Left ventricle myocardium superior (tissue), 1 donor: ENCODE results near the gene USP10. TPM values are rescaled to one million over a fixed set of nuclear protein-coding genes. Genes with fewer than 3 reads are reported as not detected.

Source experiments
- ATAC-seq: fragments of 200-7000 bp; cut with Tn5 transposase; one replicate; pipeline ENCODE4 v1.9.1; 2020; ENCODE audit warnings: mild to moderate bottlenecking, moderate library complexity
- DNase-seq: peaks from one replicate; pipeline ENCODE4 v3.0.0-alpha.2; 2020
- intact Hi-C: fragments of 100-400 bp; cut with micrococcal nuclease; formaldehyde crosslinking; loops from one replicate; pipeline ENCODE4 v1.11.0; 2022
- total RNA-seq: library from RNA; stranded (reverse); fragmentation: NEBNext Ultra II Directional; extraction: Animal tissue kit (Norgen Biotek cat#: 25700); gene quantifications from one replicate; pipeline ENCODE4 v1.2.1, GENCODE V29; 2021
- donor health status: DM: no; HTN: yes; CAD: no; lungs with severe emphysema.

Gene USP10
- total RNA-seq, 1 donor from 2014 or later: 74.5 TPM

DNA sequence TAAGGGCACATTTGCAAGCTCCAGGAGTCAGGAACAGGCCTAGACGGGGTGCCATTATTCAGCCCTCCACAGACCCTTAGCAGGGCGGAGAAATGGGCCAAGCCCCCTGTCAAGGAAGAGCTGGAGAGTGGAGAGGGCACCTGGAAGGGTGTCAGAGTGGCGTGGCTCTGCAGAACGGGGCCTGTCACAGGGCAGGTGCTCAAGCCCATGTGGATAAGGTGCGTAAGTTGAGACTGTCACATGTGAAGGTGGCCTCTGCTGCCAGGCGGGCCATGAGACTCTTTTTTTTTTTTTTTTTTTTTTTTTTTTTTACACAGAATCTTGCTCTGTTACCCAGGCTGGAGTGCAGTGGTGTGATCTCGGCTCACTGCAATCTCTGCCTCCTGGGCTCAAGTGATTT lies 108.0 kb downstream of the USP10 start:
- DNase-seq (no peak), ATAC-seq (no peak)
- intact Hi-C loops: no loop called here

DNA sequence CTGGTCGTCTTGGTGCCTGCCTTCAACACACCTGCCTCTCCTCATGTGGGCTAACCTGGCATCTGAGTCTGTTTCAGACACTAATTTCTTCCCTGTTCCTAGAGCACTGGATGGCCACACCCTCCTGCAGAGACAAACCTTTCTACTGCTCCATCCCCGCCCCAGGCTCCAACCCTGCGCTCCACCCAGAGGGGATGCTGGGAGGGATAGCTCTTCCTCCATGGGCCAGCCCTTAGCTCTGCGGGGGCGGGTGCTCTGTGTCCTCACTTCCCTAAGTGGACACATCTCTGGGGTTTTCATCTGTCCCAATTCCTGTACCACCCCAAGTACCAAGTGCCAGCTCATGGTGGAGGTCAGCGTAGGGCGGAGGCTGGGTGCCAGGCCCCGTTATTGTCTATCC lies 109.0 kb downstream of the USP10 start:
- no peak for ATAC-seq
- no peak for DNase-seq
- intact Hi-C loops: no loop called here

DNA sequence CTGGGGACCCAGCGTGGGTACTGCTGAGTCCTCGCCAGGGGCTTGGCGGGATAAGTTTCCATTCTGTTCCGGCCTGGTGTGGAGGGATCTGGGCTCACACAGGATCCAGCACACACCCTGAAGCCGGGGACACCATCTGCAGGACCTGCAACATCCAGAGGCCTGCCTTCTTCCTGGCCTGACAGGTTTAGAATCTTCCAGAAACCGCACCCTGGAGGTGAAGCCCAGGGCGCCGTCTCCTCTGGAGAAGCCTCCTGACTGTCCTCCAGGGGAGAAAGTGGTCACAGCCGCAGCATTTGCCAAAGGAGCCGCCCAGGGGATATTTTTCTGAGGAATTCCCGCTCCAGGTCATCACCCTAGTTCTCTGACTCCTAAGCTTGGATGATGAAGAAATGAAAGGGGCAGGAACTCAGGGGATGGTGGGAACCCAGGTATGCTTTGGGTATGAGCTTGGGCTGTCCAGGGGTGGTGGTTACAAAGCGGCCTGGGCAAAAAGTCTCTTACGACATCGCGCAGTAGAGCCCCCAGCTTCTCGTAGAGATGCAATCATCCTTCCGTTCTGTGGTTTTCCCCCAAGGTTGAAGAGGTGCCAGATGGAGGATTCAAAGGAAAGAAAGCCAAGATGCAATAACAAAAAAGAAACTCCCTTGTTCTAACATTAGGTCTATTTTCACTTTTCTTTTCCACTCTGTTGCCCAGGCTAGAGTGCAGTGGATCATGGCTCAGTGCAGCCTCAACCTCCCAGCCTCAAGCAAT lies 110.9 kb downstream of the USP10 start:
- DNase-seq (no peak), ATAC-seq (peak; percentile 9)
- intact Hi-C loops: no loop called here

DNA sequence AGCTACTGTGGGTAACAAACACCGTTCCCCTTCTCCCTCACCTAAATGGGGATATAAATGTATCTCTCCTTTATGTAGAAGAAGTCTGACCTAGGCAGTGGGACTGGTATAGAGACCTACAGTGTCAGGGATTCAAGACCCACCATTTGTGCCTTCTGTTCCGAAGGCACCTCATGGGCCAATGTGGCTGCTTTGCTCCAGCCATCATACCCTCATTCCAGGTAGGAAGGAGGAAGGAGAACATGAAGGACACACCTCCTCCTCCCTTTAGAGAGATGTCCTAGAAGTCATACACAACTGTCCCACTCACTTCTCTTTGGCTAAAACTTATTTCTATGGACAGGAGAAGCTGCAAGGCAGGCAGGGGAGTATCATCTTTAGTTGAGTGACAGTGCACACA lies 111.7 kb downstream of the USP10 start:
- ATAC-seq (no peak), DNase-seq (no peak)
- intact Hi-C loops: no loop called here

DNA sequence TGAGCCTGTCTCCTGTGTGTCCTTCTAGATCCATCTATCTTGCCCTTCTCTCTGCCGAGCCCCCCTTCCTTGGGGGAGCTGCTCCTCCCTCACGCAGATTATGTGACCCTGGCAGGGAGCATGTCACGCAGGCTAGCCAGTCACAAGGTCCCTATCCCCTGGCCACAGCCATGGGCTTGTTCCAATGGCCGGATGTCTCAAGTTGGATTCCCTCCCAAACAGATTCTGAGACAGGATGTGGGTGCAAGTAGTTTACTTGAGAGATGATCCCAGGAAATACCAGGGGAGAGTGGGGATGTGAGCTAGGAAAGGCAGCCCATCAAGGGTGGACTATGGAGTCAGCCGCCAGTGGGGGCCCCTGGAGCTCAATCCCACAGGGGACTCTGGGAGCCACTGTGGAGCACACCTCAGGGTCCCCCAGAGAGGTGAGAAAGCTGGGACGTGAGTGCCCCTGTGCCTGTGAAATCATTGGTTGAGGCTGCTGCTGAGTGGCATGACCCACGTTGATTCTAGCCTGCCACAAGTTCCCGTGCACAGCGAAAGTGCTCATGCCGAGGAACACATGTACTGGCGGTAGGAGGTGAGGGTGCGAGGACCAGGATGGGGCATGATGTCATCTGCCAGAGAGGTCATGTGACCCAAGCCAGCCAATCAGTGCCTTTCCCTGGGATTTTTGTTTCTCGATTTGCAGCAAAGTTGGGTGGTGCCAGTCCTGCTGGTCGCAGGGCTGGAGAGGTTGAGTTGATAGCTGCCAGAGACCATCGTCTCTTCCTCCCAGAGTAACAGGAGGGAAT lies 113.5 kb downstream of the USP10 start:
- intact Hi-C loops: no loop called here

DNA sequence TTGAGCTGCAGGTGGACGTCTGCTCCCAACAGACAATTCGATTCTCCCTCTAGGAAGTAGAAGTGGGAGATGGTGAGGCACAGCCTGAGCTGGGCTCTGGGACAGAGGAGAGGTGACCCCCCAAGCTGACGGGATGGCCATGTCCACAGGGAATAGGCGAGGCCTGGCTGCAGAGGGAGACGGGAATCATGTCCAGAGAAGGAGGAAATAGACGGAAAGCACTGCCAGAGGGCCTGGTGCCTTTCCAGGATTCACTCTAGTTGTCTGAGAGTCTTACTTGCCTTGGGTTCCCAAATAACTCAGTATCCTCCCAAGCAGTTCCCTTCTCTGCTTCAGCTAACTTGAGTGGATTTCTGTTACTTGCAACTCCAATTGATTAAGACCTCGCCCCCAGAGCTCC lies 115.7 kb downstream of the USP10 start:
- intact Hi-C loops: no loop called here
- ATAC-seq: no peak
- DNase-seq: peak; percentile 58

More for the DNA sequence above, 113.5 kb downstream of the USP10 start:
- DNase-seq: no peak
- ATAC-seq: no peak

DNA sequence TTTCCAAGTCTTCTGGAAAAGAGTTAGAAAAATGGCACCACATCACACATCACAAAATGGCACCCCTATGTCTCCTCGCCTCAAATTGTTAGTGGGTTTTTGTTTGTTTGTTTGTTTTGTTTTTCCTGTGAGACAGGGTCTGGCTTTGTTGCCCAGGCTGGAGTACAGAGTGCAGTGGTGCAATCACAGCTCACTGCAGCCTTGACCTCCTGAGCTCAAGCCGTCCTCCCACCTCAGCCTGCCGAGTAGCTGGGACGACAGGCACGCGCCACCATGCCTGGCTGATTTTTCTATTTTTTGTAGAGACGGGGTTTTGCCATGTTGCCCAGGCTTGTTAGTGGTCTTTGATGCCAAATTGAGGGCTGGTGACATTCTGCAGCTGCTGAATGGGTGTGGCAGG lies 116.2 kb downstream of the USP10 start:
- ATAC-seq (no peak), DNase-seq (no peak)
- intact Hi-C loops: no loop called here

DNA sequence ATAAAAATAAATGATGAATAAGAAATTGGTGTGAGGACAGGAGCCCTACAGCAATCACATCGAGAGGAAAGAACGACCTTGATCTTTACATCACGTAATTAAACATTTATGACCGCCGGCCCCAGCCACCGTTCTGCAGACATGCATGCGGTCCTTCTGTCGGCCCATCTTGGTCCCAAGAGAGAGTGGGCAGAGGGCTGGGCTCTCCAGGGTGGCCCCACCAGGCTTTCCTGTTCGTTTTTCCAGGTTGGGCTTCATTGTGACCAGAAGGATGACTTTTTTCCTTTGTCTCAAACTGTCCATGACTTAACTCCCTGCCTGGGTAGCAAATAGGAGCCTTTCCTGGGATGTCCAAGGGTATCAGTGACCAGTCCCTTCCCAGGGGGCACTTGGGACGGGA lies 116.7 kb downstream of the USP10 start:
- intact Hi-C loops: no loop called here

DNA sequence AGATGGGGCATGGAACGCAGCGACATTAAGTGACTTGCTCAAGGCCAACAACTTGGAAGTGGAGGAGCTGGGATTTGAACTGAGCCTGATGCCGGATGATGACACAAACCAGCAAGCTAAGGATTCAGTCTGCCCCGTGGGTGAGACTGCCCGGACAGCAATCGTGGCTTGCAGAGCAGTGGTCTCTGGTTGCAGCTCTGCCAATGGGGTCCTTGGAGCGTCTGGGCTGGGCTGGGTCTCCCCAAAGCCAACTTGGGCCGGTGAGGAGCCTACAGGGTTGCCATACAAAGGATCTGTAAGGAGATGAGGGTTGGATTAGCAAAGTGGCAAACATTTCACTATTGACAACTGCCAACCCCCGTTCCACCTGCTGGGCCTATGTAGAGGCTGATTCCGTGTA lies 117.4 kb downstream of the USP10 start:
- ATAC-seq: no peak
- DNase-seq: no peak
- intact Hi-C loops: no loop called here

More for the DNA sequence above, 116.7 kb downstream of the USP10 start:
- ATAC-seq (no peak), DNase-seq (no peak)

DNA sequence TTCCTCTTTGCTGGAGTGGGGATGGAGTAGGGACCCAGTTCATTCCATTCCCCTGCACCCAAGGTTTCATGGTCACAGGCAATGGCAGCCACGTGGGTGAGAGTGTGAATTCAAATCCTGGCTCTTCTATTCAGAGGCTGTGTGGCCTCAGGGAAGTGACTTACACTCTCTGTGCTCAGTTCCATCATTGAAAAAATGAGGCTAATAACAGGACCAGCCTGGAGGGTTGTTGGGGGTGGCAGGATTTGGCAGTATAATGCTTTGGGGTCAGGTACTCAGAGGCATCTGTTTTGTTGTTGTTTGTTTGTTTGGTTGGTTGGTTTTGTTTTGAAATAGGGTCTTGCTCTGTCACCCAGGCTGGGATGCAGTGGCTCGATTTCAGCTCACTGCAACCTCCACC lies 117.8 kb downstream of the USP10 start:
- ATAC-seq (no peak), DNase-seq (no peak)
- intact Hi-C loops: no loop called here

DNA sequence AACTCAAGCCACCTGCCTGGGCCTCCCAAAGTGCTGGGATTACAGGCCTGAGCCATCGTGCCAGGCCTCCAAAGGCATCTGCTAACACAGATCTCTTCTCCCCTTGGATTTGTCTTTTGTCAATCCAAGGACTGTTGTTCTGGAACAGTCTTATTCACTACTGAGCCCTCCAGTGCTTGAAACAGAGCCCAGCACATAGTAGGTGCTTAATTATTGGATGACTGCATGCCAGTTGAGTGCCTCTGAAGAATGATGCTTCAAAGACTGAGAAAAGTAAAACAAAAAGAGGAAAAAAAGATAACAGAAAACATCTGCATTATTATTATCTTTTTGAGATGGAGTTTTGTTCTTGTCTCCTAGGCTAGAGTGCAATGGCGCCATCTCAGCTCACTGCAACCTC lies 118.3 kb downstream of the USP10 start:
- ATAC-seq: no peak
- no peak for DNase-seq
- intact Hi-C loops: no loop called here

DNA sequence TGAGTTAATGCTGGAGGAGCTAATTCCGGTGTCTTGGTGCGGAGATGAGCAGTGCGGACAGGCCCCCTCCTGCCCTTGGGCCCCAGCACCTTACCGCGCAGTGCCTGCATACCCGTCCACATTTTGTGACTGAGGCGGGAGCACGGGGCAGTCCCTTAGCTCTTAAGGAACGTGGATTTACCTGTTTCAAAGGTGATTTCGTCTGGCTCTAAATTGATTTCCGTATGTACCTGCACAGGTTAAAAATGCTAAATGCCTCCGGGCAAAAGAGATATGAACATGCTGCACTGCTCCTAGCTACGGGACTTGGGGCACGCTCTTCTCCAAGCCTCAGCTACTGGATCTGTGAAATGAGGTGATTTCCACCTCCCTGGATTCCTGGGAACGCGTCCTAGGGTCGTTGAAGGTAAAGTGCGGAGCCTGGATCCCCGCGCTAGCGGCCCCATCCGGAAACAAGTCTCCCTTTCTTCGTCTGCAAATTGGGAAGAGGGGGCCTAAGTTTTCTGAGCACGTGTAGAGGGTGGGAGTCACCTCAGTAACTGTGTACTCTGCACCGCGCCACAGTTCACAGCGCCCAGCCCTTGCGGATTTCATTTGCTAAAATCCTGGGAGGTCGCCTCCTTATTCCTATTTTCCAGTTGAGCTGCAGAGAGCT lies 119.3 kb downstream of the USP10 start:
- ATAC-seq (no peak), DNase-seq (no peak)
- intact Hi-C loops: no loop called here

DNA sequence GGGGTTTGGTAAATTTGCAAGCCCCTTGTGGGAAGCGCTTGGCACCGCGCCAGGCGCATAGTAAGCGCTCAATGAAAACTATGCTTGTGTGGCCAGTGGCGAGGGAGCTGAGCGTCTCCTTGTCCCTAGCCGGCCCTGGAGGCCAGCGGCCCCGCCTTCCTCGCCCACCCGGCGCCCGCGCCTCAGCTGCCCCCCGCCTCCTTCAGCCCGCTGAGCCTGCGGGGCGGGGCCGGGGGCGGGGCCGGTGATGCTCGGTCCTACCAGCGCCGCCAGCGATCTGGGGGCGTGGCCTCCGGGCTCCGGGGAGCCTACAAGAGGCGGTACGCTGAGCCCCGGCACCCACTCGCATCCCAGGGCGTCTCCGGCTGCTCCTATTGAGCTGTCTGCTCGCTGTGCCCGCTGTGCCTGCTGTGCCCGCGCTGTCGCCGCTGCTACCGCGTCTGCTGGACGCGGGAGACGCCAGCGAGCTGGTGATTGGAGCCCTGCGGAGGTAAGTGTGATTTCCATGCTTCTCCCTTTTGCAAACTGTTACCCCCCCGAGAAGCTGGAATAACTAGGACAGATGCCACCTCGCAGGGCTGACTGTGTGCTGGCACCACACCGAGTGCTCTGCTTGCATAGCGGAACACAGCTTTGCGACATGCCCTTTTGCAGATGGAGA lies 120.0 kb downstream of the USP10 start, which contains the start of gene CRISPLD2:
CRISPLD2 (plus strand) TSS at position 342 of the 661 bp plus-strand sequence. CDS start 18,511 bp downstream, outside the sequence.
- peak; percentile 99 for DNase-seq
- intact Hi-C loops: no loop called here
- ATAC-seq: peak; percentile 94

DNA sequence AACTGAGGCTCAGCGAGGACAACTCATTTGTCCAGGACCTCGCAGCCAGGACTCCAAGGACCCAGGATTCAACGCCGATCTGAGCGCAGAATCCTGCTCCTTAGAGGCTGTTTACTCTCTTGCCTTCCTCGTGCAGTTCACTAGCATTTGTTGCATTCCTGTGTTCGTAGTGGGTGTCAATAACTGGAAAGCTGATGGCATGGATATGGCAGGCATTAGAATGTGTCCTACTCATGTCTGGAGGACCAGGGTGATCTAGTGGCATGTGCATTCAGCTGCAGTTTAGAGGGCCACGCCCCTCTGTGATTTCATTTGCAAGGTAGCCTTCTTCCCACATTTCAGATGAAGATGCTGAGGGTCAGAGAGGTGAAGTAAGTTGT lies 120.5 kb downstream of the USP10 start:
- intact Hi-C loops: no loop called here
- DNase-seq: no peak

DNA sequence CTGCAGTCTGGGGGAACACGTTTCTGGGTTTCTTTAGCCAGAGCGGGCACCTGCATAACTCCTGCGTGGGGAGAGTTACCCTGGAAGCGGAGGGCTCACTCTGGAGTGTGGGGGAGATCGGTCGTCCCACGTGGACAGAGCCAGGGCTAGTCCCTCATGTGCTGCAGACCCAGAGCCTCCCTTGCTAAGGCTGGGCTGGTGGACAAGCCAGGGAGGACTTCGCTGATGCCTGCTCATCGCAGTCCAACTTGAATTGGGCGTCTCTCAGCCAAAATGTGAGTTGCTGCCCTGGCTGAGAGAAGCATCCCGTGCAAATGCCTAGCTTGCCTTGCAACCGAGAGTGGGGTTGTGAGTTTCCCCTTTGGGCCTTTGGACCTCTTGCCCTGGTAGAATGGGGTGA lies 121.0 kb downstream of the USP10 start:
- no peak for DNase-seq
- ATAC-seq: no peak
- intact Hi-C loops: no loop called here

More for the DNA sequence above, 120.5 kb downstream of the USP10 start:
- no peak for ATAC-seq

DNA sequence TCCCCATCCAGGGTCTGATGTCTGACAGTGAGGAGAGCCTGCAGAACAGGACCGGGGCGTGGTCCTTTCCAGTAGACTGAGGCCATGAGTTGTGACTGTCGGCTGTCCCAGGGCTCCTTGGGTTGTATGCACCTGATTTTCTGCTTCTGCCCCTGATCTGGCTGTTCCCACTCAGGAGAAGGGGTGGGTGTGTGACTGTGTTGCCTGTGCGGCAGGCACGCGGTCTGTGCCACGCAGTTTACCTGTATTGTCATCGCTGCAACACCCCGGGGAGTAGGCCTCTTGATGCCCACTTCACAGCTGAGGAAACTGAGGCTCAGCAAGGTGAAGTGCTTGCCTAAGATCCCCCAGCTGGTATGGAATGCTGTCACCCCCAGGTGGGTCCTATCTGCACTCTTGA lies 121.4 kb downstream of the USP10 start:
- no peak for DNase-seq
- intact Hi-C loops: no loop called here
- ATAC-seq: no peak

DNA sequence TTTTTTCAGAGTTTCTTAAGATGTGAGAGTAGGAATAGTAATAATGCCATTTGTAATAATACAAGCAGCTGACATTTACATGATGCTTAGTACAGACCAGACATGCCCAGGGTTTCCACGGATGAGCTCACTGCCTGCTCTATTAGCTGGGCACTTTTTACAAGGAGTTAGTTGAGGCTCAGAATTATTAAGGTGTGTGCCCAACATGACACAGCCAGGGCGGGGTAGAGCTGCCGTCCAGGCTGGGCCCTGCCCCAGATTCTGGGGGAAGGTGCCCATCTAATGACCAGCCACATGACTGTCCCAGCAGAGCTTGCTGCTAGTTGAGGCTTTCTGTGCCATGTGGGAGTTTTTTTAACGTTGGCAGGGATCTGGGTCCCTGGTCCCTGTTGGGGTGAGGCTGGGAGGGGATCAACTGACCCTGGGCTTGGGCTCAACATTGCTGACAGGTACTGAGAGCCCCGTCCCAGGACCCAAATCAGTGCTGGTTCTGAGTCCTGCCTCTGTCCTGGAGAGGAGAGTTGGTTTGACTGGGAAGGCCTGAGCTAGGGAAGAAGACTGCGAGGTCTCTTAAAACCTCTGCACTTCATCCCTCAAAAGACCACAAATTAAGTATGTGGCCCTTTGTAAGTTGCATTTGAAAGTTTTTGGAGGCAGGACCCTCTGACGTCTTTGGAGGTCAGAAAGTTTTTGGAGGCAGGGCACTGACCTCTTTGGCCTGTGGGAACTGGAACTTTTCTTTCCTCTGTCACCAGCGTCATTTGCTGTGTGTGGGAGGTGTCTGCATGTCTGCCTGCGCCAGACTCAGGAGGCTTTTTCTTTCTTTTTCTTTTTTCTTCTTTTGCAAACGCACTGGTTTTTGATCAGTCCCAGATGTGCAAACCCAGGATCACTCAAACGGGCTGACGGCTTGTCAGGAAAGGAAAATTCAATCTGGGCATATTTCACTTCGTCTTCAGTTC lies 122.2 kb downstream of the USP10 start:
- DNase-seq (peak; percentile 48), ATAC-seq (peak; percentile 20)
- intact Hi-C loops: no loop called here

DNA sequence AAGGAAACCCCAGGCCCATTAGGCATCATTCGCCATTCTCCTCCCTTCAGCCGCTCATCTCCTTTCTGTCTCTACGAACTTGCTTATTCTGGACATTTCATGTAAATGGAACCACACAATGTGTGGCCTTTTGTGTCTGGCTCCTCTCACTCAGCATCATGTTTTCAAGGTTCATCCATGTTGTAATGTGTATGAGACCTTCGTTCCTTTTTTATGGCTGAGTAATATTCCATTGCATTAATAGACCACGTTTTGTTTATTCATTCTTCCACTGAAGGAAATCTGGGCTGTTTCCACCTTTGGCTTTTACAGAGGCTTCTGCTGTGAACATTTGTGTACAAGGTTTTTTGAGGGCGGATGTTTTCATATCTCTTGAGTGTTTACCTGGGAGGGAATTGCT lies 123.2 kb downstream of the USP10 start:
- ATAC-seq (no peak), DNase-seq (no peak)
- intact Hi-C loops: no loop called here

DNA sequence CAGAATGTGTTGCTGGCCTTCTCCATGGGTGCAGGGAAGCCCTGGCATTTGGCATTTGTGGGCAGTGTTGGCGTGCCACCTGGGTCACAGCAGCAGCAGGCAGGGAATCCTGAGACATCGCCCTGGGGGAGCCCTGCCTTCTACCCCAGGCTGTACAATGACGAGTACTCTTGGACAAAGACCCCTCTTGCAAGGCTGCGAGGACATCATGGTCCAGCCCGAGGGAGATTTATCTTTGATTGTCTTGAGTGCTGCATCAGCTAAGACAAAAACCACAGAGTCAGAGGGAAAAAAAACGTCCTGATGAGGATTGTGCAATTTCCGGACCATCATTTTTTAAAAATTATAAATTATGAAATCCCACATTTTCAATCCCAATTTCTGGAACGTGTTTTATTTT lies 123.7 kb downstream of the USP10 start:
- intact Hi-C loops: no loop called here
- DNase-seq (peak; percentile 55), ATAC-seq (peak; percentile 16)
